SK-N-SH (cell line): Measurements from ENCODE around the gene XIRP2.

Experiments used
- CHD2 ChIP-seq: fragments of 150-350 bp; IDR thresholded peaks from 2 replicates; pipeline ENCODE4 v1.6.1; 2018; ENCODE audit warnings: low read length; ENCODE audit not compliant: partially characterized antibody
- CTCF ChIP-seq: fragments of 200-600 bp; sonication (generic); IDR thresholded peaks from 2 replicates; pipeline ENCODE4 v1.6.1; 2017; ENCODE audit warnings: antibody characterized with exemption, mild to moderate bottlenecking, moderate library complexity
- JUND ChIP-seq: IDR thresholded peaks from 2 replicates; pipeline ENCODE4 v1.4.0; 2012
- MXI1 ChIP-seq: IDR thresholded peaks from 2 replicates; pipeline ENCODE4 v1.6.1; 2012; ENCODE audit warnings: mild to moderate bottlenecking, low read depth, low read length, improper control_type of control experiment
- PBX3 ChIP-seq: IDR thresholded peaks from 2 replicates; pipeline ENCODE4; 2012

GRCh38 chr2:166996465-166996864, 108.2 kb downstream of the XIRP2 start:
- TF ChIP-seq CTCF = no peak
- TF ChIP-seq MXI1 = no peak
- no peak for TF ChIP-seq PBX3
- no peak for TF ChIP-seq JUND
- no peak for TF ChIP-seq CHD2
